ENCODE measurements around the gene CCDC188.

DNA sequence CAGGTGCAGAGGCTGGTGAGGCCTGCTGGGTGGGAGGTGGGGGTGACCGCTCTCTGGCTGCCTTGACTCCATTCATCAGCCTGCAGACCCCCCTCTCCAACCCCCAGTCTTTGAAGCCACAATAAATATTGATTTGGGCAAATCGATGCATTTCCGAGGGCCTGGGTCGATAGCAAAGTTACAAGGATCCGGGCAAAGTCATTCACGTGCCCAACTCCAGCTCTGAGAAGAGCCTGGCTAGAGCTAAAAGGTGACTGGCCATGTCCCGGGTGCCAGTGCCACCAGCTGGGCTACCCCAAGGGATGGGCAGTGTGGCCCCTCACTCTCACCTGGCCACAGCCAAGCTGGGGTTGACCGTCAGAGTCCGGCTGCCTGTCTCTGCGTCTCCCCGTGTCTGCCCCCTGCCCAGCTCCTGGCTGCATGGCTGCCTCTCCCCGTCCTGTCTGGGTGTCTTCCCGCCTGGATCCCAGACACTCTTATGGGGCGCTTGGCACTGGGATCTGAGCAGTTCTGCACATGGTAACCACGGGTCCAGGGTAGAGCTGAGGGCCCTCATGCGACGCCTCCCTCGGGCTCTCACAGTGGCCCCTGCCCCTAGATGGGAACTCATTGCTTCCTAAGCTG is 46.7 kb upstream of the CCDC188 start:
- TF ChIP-seq GATA2 (IDR thresholded peaks at IDR 0.05; ENCODE audit: low read depth, low read length): no peak
- TF ChIP-seq GATA3 (IDR thresholded peaks at IDR 0.05; ENCODE audit: low read depth, low read length): no peak
